HFFc6 (cell line): ENCODE results near the gene COPS2. TPM values are rescaled to one million over a fixed set of nuclear protein-coding genes. Genes with fewer than 3 reads are reported as not detected.

Experiments
- DNase-seq: peaks from one replicate; pipeline ENCODE4 v3.0.0-alpha.2; 2018
- H3K27ac Mint-ChIP-seq: 2 replicates; pipeline ENCODE4 v1.8.0; 2020; ENCODE audit warnings: mild to moderate bottlenecking, mixed read lengths
- H3K27me3 Mint-ChIP-seq: 2 replicates; pipeline ENCODE4 v1.8.0; 2021; ENCODE audit warnings: mild to moderate bottlenecking, moderate library complexity, mixed read lengths; ENCODE audit not compliant: insufficient read depth
- H3K36me3 Mint-ChIP-seq: 2 replicates; pipeline ENCODE4 v1.8.0; 2021; ENCODE audit warnings: low read depth, mixed read lengths
- H3K4me1 Mint-ChIP-seq: 2 replicates; pipeline ENCODE4 v1.8.0; 2020; ENCODE audit warnings: low read depth, mixed read lengths
- H3K4me3 Mint-ChIP-seq: 2 replicates; pipeline ENCODE4 v1.8.0; 2020; ENCODE audit warnings: mild to moderate bottlenecking, moderate library complexity, mixed read lengths
- H3K9me3 Mint-ChIP-seq: 2 replicates; pipeline ENCODE4 v1.8.0; 2020; ENCODE audit warnings: mild to moderate bottlenecking, mixed read lengths
- total RNA-seq, 6 experiments: library from RNA; stranded (reverse); fragmentation: NEBNext Ultra II Directional; extraction: Animal tissue kit (Norgen Biotek cat#: 25700); gene quantifications; 2 replicates in 1 of 6; 3 replicates in 5 of 6; pipeline ENCODE4 v1.2.3, GENCODE V29; 2021
- TF ChIP-seq, protein P1 (sequence below): fragments of 200-600 bp; sonication (generic); IDR thresholded peaks from 2 replicates; pipeline ENCODE4 v1.5.0; 2021; ENCODE audit warnings: antibody characterized with exemption, mild to moderate bottlenecking

Gene COPS2
- total RNA-seq, 6 experiments from 2014 or later: 116 to 126 (median 122) TPM

DNA sequence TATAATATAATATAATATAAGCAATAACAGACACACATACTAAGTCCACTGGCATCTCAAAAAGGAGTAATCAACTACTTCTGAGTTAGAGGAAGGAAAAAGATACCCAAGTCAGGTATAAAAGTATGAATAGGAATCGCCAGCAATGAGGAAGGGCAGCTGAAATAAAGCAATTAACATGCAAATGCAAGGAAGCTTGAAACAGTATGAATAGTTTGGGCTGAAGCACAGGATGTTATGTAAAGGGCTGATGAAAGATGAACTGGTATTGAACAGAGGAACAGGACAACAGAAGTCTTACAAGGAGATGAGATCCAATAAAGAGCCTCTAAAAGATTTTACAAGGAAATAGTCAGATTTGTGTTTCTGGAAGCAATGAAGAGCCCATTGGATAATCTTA, 7.1 kb downstream of the COPS2 start:
- H3K36me3 Mint-ChIP-seq: peaks cover 12% of the 10 kb centered on the region
- H3K9me3 Mint-ChIP-seq: no peaks in the 10 kb centered on the region
- H3K27me3 Mint-ChIP-seq: no peaks in the 10 kb centered on the region
- DNase-seq: no peak
- no peak overlapping the region for H3K4me3 Mint-ChIP-seq
- H3K27ac Mint-ChIP-seq: peak overlapping the region; percentile 9; the same call in 1 of the 2 replicates
- H3K4me1 Mint-ChIP-seq: peaks cover 63% of the 10 kb centered on the region
- TF ChIP-seq, protein P1, sequence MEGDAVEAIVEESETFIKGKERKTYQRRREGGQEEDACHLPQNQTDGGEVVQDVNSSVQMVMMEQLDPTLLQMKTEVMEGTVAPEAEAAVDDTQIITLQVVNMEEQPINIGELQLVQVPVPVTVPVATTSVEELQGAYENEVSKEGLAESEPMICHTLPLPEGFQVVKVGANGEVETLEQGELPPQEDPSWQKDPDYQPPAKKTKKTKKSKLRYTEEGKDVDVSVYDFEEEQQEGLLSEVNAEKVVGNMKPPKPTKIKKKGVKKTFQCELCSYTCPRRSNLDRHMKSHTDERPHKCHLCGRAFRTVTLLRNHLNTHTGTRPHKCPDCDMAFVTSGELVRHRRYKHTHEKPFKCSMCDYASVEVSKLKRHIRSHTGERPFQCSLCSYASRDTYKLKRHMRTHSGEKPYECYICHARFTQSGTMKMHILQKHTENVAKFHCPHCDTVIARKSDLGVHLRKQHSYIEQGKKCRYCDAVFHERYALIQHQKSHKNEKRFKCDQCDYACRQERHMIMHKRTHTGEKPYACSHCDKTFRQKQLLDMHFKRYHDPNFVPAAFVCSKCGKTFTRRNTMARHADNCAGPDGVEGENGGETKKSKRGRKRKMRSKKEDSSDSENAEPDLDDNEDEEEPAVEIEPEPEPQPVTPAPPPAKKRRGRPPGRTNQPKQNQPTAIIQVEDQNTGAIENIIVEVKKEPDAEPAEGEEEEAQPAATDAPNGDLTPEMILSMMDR: no peak

DNA sequence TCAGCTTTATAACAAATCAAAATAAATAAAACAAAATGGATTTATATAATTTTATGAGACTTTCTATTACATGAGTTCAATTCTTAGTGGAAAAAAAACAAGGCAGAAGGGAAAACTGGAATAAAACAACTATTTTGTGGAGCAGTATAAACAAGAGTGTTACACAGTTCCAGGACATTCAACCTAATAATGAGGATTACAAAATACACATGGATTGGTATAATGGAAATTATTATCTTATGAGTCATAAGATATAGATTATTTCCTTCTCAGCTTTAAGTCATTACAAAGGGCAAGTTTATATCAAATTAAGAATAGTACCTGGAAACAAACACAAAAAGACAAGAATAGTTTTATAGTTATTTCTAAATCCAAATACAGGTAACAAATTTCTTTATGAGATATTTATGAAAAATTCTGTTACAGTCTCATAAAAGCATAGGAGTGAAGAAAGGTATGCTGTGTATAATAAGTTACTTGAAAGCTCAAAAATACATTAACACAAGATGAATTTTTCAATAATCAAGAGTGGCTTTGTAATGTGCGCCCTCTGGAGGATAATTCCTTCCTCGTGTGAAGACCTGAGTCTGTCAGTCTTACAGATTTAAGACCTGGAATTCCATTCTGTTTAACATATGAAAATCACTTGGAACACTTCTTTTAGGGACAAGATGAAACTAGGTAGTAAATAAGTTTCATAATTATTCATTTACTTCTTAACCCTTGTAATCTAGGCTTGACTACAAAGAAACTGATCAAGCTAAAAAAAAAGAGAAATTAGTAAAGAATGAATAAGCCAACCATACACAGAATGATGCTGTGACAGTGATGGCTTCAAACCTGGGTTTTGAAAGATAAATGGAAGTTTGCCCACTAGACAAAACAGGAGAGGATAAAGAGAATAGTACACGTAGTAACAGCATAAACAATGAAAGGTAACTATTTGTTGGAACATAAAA, 9.5 kb downstream of the COPS2 start:
- Mint-ChIP-seq H3K36me3 (peaks cover 26% of the 10 kb centered on the region), H3K4me3 (no peak overlapping the region; the same call in 1 of the 2 replicates), H3K27ac (peak overlapping the region; percentile 18; the same call in 1 of the 2 replicates), H3K27me3 (no peaks in the 10 kb centered on the region), H3K9me3 (no peaks in the 10 kb centered on the region), H3K4me1 (peaks cover 61% of the 10 kb centered on the region)
- TF ChIP-seq, protein P1: peak; percentile 89
- peak; percentile 55 for DNase-seq

DNA sequence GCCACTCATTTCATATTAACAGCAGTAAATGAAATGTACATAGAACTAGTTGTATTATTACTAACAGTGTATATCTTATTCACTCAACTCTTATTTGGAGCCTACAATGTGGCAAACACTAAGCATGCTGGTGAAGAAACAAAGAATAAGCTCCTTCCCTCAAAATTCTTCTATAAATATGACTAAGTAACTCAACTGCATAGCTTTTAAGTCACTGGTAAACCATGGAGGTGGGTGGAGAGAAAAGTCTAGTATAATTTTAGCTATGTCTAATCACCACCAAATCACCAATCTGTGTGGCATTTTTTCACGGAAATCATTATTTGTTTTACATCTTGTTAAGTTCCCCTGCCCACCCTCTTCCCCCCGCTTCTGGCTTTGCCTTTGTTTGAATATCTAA, 17.5 kb downstream of the COPS2 start:
- Mint-ChIP-seq H3K4me1 (peaks cover 67% of the 10 kb centered on the region), H3K36me3 (peaks cover 57% of the 10 kb centered on the region), H3K9me3 (no peaks in the 10 kb centered on the region), H3K4me3 (peak overlapping the region; percentile 73), H3K27ac (peak overlapping the region; percentile 86), H3K27me3 (no peaks in the 10 kb centered on the region)
- DNase-seq: peak; percentile 26
- TF ChIP-seq, protein P1: no peak

DNA sequence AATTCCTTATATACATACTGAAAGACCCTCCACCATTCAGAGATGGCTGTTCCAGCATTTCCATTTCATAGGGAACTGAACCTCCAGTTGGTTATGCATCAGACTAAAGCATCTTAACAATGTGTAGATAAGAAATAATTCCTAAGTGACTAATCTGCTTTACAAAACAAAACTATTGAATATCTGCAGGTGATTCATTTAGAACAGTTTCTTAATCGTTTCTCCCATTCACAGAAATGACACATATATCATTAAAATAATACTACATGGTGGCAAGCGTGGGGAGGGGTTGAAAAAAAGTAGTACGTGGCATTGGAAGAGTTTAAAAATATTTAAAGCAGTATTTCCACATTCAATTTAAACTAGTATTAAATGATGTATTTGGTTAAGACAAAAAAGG, 19.5 kb downstream of the COPS2 start:
- DNase-seq: peak; percentile 81
- Mint-ChIP-seq H3K27ac (peak overlapping the region; percentile 89), H3K36me3 (peaks cover 42% of the 10 kb centered on the region), H3K9me3 (no peaks in the 10 kb centered on the region), H3K27me3 (no peaks in the 10 kb centered on the region), H3K4me1 (peaks cover 62% of the 10 kb centered on the region), H3K4me3 (peak overlapping the region; percentile 61; the same call in 1 of the 2 replicates)
- TF ChIP-seq, protein P1: no peak

DNA sequence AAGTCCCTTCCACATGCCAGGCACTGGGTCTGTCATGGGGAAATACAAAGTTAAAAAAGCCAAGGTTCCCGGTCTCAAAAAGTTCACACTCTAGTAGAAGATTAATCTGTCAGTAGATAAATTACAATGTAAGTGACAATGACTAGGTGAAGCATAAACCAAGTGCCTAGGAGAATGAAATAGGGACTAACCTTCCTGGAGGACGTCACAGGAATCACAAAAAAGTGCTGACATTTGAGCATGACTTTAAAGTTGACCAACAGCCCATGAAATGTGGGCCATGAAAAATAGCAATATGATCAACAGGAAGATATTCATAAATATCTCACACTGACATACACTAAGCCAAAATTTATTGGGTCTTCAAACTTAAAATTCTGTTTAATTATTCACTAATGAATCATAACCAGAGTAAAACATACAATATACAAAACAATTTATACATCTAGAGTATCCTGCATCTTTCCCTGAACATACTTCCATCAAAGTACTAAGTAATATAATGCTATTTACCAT, 20.0 kb downstream of the COPS2 start:
- TF ChIP-seq, protein P1: no peak

More for the DNA sequence above, 20.0 kb downstream of the COPS2 start:
- no peaks in the 10 kb centered on the region for H3K27me3 Mint-ChIP-seq
- DNase-seq: no peak
- H3K4me3 Mint-ChIP-seq: peak overlapping the region; percentile 61
- peaks cover 57% of the 10 kb centered on the region for H3K4me1 Mint-ChIP-seq
- H3K27ac Mint-ChIP-seq: peak overlapping the region; percentile 89
- no peaks in the 10 kb centered on the region for H3K9me3 Mint-ChIP-seq
- peaks cover 38% of the 10 kb centered on the region for H3K36me3 Mint-ChIP-seq
